Activated T-cell treated with anti-CD3 and anti-CD28 coated beads, Interleukin-2, amount 50 U/mL, for 24 hours (primary cell): ENCODE data around the gene DHX30.
A peak's percentile ranks its signal among the peaks of the same experiment; 100 is the strongest.
"Not testable (repeated sequence)": the region's sequence is repeated elsewhere in the genome, so short reads cannot be mapped to it uniquely, and the experiment has no call there.

Source experiments
- DNase-seq: peaks from one replicate; pipeline ENCODE4 v3.0.0-alpha.2; 2020
- H3K27ac Mint-ChIP-seq: 2 replicates; pipeline ENCODE4 v1.8.0; 2020; ENCODE audit warnings: mild to moderate bottlenecking, mixed read lengths
- H3K27me3 Mint-ChIP-seq: 2 replicates; pipeline ENCODE4 v1.8.0; 2020; ENCODE audit warnings: mixed read lengths
- H3K36me3 Mint-ChIP-seq: 2 replicates; pipeline ENCODE4 v1.8.0; 2020; ENCODE audit warnings: low read depth, mixed read lengths
- H3K4me1 Mint-ChIP-seq: 2 replicates; pipeline ENCODE4 v1.8.0; 2020; ENCODE audit warnings: low read depth, mixed read lengths
- H3K4me3 Mint-ChIP-seq: 2 replicates; pipeline ENCODE4 v1.8.0; 2020; ENCODE audit warnings: mild to moderate bottlenecking, moderate library complexity, mixed read lengths
- H3K9me3 Mint-ChIP-seq: 2 replicates; pipeline ENCODE4 v1.8.0; 2020; ENCODE audit warnings: mixed read lengths

Gene DHX30

DNA sequence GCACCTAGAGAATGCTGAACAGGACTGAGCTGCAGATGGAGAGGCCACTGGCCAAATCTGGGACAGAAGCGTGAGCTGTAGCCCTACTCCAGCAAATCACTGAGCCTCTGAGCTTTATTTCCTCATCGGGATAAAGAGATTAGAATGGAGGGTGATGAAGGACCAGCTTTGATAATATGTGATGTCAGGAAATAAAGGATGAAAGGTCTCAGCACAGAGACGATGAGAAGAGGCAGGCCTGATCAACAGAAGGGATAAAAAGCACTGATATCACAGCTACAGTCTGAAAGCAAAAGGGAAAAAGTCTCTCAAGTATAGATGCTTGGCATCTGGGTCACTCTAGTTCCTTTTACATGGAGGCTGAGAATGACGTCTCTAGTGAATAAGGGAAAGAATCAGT, 70.0 kb downstream of the DHX30 start:
- Mint-ChIP-seq H3K36me3 (peaks cover 77% of the 10 kb centered on the region), H3K9me3 (no peaks in the 10 kb centered on the region), H3K27me3 (no peaks in the 10 kb centered on the region), H3K4me1 (peaks cover 9% of the 10 kb centered on the region), H3K4me3 (no peak overlapping the region), H3K27ac (no peak overlapping the region)
- DNase-seq: no peak

DNA sequence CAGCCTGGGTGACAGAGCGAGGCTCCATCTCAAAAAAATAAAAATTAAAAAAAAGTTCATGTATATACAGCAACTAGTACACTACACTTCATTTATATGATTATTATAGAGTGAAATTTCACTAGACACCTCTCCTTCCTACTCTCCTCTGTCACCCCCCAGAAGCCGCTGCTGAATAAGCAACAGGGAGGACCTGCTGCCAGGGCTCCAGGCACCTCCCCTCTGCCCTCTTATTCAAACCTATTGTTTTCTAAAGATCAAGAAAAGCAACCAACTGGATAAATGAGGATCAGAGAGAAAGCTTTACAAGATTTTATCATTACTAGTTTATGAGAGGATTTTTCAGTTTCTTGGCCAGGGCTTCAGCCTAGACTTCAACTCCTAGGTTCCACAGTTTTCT, 71.5 kb downstream of the DHX30 start:
- Mint-ChIP-seq H3K9me3 (no peaks in the 10 kb centered on the region), H3K4me3 (no peak overlapping the region), H3K36me3 (peaks cover 64% of the 10 kb centered on the region)

DNA sequence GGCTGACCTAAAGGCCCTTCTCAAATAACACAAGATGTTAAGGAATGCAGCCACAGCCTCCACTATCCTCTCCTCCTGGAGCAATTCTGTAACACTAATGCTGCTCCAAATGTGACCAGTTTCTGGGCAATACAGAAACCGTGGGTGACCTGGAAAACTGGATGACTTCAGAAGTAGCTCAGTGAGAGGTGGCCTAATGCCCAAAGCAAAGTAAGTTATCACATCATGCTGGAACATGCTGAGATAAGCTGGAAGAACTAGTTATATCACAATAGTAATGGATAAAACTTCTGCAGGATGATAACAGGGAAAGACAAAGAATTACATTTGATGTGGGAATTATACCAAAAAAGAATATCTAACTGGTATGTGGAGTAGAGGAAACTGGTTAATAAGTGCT, 72.0 kb downstream of the DHX30 start:
- Mint-ChIP-seq H3K36me3 (peaks cover 59% of the 10 kb centered on the region), H3K4me1 (peaks cover 11% of the 10 kb centered on the region), H3K9me3 (no peaks in the 10 kb centered on the region), H3K27ac (no peak overlapping the region), H3K4me3 (no peak overlapping the region), H3K27me3 (no peaks in the 10 kb centered on the region)
- DNase-seq: no peak

More for the DNA sequence above, 71.5 kb downstream of the DHX30 start:
- no peak for DNase-seq
- no peaks in the 10 kb centered on the region for H3K27me3 Mint-ChIP-seq
- H3K4me1 Mint-ChIP-seq: peaks cover 11% of the 10 kb centered on the region
- no peak overlapping the region for H3K27ac Mint-ChIP-seq

DNA sequence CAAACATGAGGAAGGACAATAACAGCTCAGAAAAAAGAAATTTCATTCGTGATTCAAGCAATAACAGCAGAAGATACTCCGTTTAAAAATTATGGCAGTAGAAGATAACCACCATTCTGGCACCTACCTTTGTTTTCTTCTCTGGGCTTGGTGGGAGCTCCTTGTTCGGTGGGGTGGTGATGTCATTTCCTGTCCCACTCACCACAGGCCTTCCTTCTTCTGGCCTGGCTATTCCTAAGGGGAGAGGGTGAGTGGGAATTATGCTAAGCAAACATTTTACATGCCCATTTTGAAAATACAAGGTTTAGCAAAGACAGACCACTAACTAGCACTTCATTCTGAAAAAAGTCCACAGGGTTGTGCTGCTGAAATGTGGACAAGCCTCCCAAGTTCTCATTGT, 74.4 kb downstream of the DHX30 start:
- no peak overlapping the region for H3K27ac Mint-ChIP-seq

DNA sequence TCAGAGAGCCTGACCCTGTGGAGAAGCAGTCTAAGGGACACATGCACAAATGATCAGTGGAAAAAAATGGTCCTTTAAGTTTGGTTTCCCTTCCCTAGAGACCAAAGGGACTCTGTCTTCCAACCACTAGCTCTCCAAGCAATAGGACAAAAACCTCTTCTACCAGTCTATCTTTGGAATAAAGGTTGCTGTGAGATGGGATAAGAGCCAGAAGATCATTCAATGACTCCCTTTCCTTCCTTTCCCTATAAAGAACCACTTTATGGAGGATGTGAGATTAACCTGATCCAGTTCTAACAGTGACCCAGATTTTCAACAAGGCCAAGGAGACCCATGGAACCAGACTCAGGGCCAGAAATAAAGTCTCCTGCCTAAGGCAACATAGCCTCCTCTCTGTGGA, 74.8 kb downstream of the DHX30 start:
- H3K4me1 Mint-ChIP-seq: peaks cover 11% of the 10 kb centered on the region
- H3K4me3 Mint-ChIP-seq: no peak overlapping the region
- no peaks in the 10 kb centered on the region for H3K9me3 Mint-ChIP-seq
- H3K27ac Mint-ChIP-seq: no peak overlapping the region
- H3K27me3 Mint-ChIP-seq: no peaks in the 10 kb centered on the region
- peaks cover 41% of the 10 kb centered on the region for H3K36me3 Mint-ChIP-seq
- no peak for DNase-seq

More for the DNA sequence above, 74.4 kb downstream of the DHX30 start:
- Mint-ChIP-seq H3K4me3 (no peak overlapping the region), H3K27me3 (no peaks in the 10 kb centered on the region), H3K4me1 (peaks cover 11% of the 10 kb centered on the region), H3K9me3 (no peaks in the 10 kb centered on the region), H3K36me3 (peaks cover 41% of the 10 kb centered on the region)
- no peak for DNase-seq

DNA sequence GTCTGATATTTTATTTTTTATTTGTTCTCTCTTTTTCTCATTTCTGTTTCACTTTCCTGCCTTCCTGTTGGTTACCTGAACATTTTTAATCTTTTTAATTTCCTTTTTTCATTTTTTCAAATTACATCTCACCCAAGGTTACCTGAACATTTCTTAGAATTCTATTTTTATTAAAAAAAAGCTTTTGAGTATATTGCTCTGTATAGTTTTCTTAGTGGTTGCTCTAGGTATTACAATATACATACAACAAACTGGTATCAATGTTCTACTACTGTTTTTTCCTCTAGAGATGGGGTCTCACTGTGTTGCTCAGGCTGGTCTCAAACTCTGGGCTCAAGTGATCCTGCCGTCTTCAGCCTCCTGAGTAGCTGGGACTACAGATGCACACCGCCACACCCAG, 79.4 kb downstream of the DHX30 start:
- DNase-seq: no peak
- no peaks in the 10 kb centered on the region for H3K27me3 Mint-ChIP-seq
- no peak overlapping the region for H3K27ac Mint-ChIP-seq
- no peak overlapping the region for H3K4me3 Mint-ChIP-seq
- peaks cover 30% of the 10 kb centered on the region for H3K36me3 Mint-ChIP-seq
- no peaks in the 10 kb centered on the region for H3K9me3 Mint-ChIP-seq
- H3K4me1 Mint-ChIP-seq: peaks cover 8% of the 10 kb centered on the region

DNA sequence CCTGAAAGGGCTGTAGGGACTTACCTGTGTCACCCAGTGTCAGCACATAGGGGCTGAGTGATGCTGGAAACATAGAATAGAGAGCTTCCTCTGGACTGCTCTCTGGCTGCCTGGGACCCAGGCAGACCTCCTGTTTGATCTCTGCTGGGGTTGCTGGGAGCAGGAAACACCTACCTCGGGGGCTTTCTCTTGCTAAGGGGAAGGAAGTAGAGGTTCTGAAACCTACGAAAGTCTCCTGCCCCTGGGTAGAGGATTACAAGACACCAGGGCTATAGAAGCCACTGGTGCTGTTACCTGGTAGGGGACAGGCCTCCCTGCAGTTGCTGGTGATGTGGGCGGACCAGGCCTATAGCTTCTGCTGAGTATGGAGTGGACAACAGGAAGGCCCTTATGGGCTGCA, 81.7 kb downstream of the DHX30 start:
- no peaks in the 10 kb centered on the region for H3K27me3 Mint-ChIP-seq
- H3K9me3 Mint-ChIP-seq: no peaks in the 10 kb centered on the region
- no peaks in the 10 kb centered on the region for H3K4me1 Mint-ChIP-seq
- peaks cover 46% of the 10 kb centered on the region for H3K36me3 Mint-ChIP-seq
- H3K4me3 Mint-ChIP-seq: no peak overlapping the region
- DNase-seq: no peak
- no peak overlapping the region for H3K27ac Mint-ChIP-seq

DNA sequence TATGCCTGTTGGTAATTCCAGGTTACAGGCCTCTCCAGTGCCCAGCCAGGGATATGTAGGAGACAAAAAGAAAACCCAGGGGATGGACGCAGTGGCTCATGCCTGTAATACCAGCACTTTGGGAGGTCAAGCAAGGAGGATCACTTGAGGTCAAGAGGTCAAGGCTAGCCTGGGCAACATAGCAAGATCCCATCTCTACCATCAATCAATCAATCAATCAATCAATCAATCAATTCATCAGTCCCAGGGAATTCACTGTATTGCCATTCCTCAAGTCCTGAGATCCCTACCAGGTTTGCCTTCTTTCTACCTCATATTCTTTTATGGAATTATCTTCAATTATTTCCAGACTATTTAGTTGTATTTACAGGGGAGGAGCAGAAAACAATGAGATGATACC, 82.2 kb downstream of the DHX30 start:
- Mint-ChIP-seq H3K4me3 (no peak overlapping the region), H3K27ac (no peak overlapping the region), H3K36me3 (peaks cover 51% of the 10 kb centered on the region), H3K27me3 (no peaks in the 10 kb centered on the region), H3K9me3 (no peaks in the 10 kb centered on the region), H3K4me1 (no peaks in the 10 kb centered on the region)
- no peak for DNase-seq

DNA sequence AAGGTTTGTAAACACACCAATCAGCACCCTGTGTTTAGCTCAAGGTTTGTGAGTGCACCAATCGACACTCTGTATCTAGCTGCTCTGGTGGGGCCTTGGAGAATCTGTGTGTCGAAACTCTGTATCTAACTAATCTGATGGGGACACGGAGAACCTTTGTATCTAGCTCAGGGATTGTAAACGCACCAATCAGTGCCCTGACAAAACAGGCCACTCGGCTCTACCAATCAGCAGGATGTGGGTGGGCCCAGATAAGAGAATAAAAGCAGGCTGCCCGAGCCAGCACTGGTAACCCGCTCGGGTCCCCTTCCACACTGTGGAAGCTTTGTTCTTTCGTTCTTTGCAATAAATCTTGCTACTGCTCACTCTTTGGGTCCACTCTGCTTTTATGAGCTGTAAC, 85.1 kb downstream of the DHX30 start:
- Mint-ChIP-seq H3K27ac (peak overlapping the region; percentile 7), H3K36me3 (peaks cover 73% of the 10 kb centered on the region)
- not testable (repeated sequence) for H3K4me3 Mint-ChIP-seq, H3K9me3 Mint-ChIP-seq, H3K4me1 Mint-ChIP-seq, DNase-seq, H3K27me3 Mint-ChIP-seq

DNA sequence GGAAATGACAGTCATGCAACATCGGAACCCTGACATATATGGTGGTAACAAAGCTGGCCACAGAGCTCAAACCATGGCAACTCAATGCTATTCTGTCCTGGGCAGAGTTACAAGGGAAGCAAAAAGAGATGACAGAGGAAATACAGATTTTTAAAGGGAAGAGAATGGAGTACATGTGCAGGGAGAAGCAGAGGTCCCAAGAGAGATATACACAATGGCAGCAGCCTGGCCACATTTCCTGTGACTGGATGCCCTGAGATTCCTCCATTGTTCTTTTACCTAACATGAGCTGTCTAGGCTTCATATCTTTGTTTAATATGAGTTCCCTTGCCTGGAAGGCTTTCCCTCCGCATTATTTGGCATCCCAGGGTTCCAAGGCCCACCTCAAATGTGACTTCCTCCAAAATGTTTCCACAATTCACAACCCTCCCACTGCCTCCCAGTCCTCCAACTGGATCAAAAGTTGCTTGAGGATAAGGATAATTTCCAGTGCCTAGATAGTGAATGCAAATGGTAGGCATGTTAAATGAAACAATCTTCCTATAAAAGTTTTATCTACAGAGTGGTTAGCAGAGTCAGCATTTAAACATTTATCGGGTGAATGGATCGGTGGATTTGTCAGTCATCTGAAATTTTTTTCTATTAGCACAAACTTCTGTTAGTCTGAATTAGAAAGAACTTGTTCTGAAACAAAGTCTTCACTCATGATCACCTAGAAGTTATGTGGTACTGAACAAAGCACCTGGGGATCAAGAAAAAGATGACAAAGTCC, 86.2 kb downstream of the DHX30 start:
- Mint-ChIP-seq H3K36me3 (peaks cover 78% of the 10 kb centered on the region), H3K4me1 (no peaks in the 10 kb centered on the region), H3K4me3 (no peak overlapping the region), H3K9me3 (no peaks in the 10 kb centered on the region), H3K27me3 (no peaks in the 10 kb centered on the region), H3K27ac (no peak overlapping the region)
- DNase-seq: no peak

DNA sequence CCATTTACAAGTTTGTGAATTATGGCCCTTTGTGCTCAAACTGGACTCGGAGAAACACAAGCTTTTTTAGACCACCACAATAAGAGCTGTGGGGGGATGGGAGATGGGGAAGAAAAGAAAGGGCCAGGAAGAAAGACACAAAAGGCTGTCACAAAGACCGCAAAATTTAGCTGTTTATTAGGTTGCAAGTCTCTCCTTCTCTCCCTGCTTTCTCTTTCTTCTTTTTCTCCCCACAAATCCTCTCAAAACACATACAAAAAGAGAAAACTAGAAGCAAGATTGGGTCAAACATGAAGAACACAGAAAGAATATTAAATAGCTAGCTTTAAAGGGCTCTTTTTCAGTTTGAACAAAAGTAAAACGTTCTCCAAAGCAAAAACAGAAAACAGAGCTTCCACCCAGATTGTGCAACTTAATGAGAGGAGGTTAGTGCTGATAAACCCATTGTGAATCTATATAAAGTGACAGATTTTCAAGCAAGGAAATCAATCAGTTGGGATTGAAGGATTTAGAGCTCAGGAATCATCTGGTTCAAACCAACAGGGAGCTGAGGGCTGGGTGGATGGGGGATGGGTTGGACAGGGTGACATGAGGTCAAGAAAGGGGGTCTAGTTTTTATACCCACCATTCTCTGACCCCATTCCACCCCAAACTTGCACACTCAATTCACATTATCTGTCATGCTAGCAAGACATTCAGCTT, 87.3 kb downstream of the DHX30 start:
- no peak overlapping the region for H3K4me3 Mint-ChIP-seq

DNA sequence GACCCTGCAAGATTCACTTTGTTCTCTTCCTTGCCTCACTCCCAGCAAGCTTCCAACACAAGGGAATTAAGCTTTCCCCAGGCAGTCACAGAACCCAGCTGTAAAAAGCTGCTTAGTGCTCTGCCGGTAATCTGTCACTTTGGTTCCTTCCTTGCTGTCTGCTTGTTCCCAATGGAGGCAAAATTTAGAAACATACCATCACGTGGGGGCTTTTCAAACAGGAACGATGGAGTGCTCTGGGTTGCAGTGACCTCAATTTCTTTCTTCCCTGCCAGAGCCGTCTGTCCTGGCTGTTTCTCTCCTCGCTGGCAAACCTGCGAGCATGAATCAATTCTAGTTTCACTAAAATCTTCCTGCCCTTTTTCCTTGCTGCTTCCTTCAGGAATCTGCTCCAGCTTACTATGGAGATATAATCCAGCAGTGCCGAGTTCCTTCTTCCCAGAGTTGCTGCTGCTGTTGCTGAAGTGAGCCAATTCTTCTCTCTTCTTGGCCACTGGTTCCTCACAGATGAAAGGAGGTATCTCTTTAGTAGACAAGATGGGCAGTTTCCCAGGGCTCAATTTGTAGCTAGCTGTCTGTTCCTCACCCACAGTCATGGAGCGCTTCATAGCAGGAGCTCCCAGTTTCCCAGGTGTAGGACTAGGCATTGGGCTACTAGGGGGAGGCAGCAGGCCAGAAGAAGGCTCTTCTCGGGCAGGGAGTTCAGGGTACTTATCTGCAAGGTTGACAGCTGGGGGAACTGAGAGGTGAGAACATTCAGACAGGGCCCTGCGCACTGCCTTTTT, 88.1 kb downstream of the DHX30 start:
- no peak for DNase-seq

More for the DNA sequence above, 87.3 kb downstream of the DHX30 start:
- Mint-ChIP-seq H3K9me3 (no peaks in the 10 kb centered on the region), H3K27me3 (no peaks in the 10 kb centered on the region), H3K4me1 (no peaks in the 10 kb centered on the region), H3K36me3 (peaks cover 70% of the 10 kb centered on the region), H3K27ac (no peak overlapping the region)
- DNase-seq: no peak

DNA sequence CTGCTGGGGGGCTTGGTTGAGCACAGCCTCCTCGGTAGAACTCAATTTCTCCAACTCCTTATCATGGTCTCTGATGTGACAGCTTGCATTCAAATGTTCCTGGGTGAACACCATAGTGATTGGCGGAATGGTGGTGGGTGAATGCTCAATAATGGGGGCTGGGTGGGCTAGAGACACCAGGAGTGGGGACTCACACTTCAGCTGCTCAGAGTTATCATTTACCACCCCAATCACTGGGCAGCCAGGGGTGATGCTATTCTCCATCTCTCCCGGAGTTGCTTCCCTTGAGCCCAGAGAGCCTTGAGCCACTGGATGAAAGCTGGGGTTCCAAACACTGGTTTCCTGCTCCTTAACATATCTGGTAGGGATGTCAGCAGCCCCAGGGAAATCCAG, 88.7 kb downstream of the DHX30 start:
- no peak overlapping the region for H3K4me3 Mint-ChIP-seq
- H3K27ac Mint-ChIP-seq: no peak overlapping the region
- no peaks in the 10 kb centered on the region for H3K9me3 Mint-ChIP-seq
- no peaks in the 10 kb centered on the region for H3K4me1 Mint-ChIP-seq
- no peaks in the 10 kb centered on the region for H3K27me3 Mint-ChIP-seq
- no peak for DNase-seq
- H3K36me3 Mint-ChIP-seq: peaks cover 70% of the 10 kb centered on the region

More for the DNA sequence above, 88.1 kb downstream of the DHX30 start:
- H3K27me3 Mint-ChIP-seq: no peaks in the 10 kb centered on the region
- H3K36me3 Mint-ChIP-seq: peaks cover 72% of the 10 kb centered on the region
- H3K4me1 Mint-ChIP-seq: no peaks in the 10 kb centered on the region
- no peaks in the 10 kb centered on the region for H3K9me3 Mint-ChIP-seq
- no peak overlapping the region for H3K4me3 Mint-ChIP-seq
- H3K27ac Mint-ChIP-seq: no peak overlapping the region

DNA sequence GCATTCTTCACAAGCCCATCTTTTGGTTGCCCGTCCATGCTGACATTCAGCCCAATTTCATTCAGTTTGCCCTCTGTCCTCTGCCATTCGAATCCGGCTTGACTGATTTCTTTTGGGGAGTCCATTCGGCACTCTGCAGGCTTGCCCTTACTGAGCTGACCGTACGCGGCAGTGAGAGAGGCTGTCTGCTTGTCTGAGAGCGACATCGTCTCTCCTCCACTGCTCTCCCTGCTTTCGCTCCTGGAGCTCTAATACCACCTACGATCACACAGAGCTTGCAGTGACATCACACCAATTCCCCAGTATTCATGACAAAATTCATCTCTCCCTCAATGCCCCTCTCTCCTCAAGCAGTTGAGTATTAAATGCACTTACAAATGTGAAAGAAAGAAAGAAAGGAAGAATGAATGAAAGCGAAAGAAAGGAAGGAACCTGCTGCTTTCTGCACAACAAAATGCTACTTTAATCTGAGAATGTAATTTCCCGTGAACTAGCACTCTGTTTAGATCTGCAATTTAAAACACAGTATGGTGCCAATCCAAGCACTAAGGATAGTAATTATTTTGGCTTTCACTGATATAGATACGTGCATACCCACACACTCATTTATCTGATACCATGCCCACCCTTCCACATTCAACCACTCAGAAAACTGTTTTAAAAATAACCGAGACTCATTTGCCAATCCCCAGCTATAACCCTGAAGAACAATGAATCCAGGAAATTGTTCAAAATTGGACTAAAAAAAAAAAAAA, 89.5 kb downstream of the DHX30 start:
- H3K9me3 Mint-ChIP-seq: no peaks in the 10 kb centered on the region
- H3K4me1 Mint-ChIP-seq: no peaks in the 10 kb centered on the region
- H3K4me3 Mint-ChIP-seq: no peak overlapping the region
- peaks cover 70% of the 10 kb centered on the region for H3K36me3 Mint-ChIP-seq
- no peak overlapping the region for H3K27ac Mint-ChIP-seq
- H3K27me3 Mint-ChIP-seq: no peaks in the 10 kb centered on the region
- no peak for DNase-seq
